Stomach (tissue), 9 donors: Measurements from ENCODE around the gene ZCWPW1. TPM values are rescaled to one million over a fixed set of nuclear protein-coding genes. Genes with fewer than 3 reads are reported as not detected.
"Not testable (repeated sequence)": the region's sequence is repeated elsewhere in the genome, so short reads cannot be mapped to it uniquely, and the experiment has no call there.

Source experiments
- DNase-seq, 2 donors: peaks; one replicate each; pipeline versions ENCODE4 v3.0.0 to v3.0.0-alpha.2; 2013 to 2019
- H3K27ac ChIP-seq, 5 donors: fragments of 200-600 bp in 4 of 5; sonication (generic) in 4 of 5; one replicate each; pipeline ENCODE4 v1.5.1; 2013 to 2019; ENCODE audit warnings: mild to moderate bottlenecking in 1 of 5, moderate library complexity in 1 of 5
- H3K27me3 ChIP-seq, 3 donors: fragments of 200-600 bp; sonication (generic); one replicate each; pipeline ENCODE4 v1.5.1; 2017 to 2019; ENCODE audit warnings: mixed run types in 1 of 3
- H3K36me3 ChIP-seq, 4 donors: fragments of 200-600 bp; sonication (generic); 1 replicate in 3 of 4; 2 replicates in 1 of 4; pipeline ENCODE4 v1.5.1; 2016 to 2019
- H3K4me1 ChIP-seq, 4 donors: fragments of 200-600 bp; sonication (generic); one replicate each; pipeline ENCODE4 v1.5.1; 2016 to 2019
- H3K4me3 ChIP-seq, 4 donors: fragments of 200-600 bp; sonication (generic) in 3 of 4; one replicate each; pipeline ENCODE4 v1.5.1; 2016 to 2019; ENCODE audit warnings: mild to moderate bottlenecking in 1 of 4
- H3K9me3 ChIP-seq, 4 donors: fragments of 200-600 bp; sonication (generic); one replicate each; pipeline ENCODE4 v1.5.1; 2016 to 2019
- CTCF ChIP-seq, 7 experiments: fragments of 450-650 bp in 4 of 7; fragments of 200-600 bp in 3 of 7; sonication (generic) in 3 of 7; IDR thresholded peaks; one replicate each; pipeline ENCODE4 v1.5.1; 2016 to 2019; ENCODE audit warnings: antibody characterized with exemption in 7 of 7, control low read depth in 2 of 7, mild to moderate bottlenecking in 1 of 7
- EP300 ChIP-seq: sonication (generic); formaldehyde crosslinking; IDR thresholded peaks from one replicate; pipeline ENCODE4 v1.6.1; 2017; ENCODE audit warnings: antibody characterized with exemption
- POLR2A ChIP-seq, 4 donors: fragments of 450-650 bp; IDR thresholded peaks; one replicate each; pipeline ENCODE4 v1.6.1; 2016; ENCODE audit warnings: antibody characterized with exemption in 4 of 4, control low read depth in 2 of 4, mild to moderate bottlenecking in 1 of 4, moderate library complexity in 1 of 4
- POLR2AphosphoS5 ChIP-seq, 3 donors: sonication (generic); formaldehyde crosslinking; IDR thresholded peaks; one replicate each; pipeline ENCODE4 v1.6.1; 2016; ENCODE audit warnings: antibody characterized with exemption in 3 of 3
- WGBS, 5 donors: extraction: QIAGEN DNeasy Blood & Tissue Kit in 3 of 5; methylation state at CpG; one replicate each; pipeline versions ENCODE4 v1.1.5 to v1.1.7; 2013 to 2018; 5-methylcytosine and 5-hydroxymethylcytosine counted together
- intact Hi-C: fragments of 100-400 bp; cut with DNase I; formaldehyde crosslinking; loops from one replicate; pipeline ENCODE4 v1.15.1; 2023; ENCODE audit warnings: low total_unique reads
- polyA plus RNA-seq, 3 donors: library from polyadenylated mRNA; stranded (reverse); fragments of 200-250 nt; gene quantifications; one replicate each; pipeline ENCODE4 v1.2.3, GENCODE V29; 2013
- total RNA-seq, 5 donors: library from RNA; depleted of rRNA; stranded (reverse); fragments of >200 nt; gene quantifications; one replicate each; pipeline versions ENCODE4 v1.1.0 to v1.2.3, GENCODE V29; 2014 to 2016
- donor health status: healthy with polysubstance abuse.
- donor health status: Bipolar disorder and iron deficiency.
- donor health status: healthy.

Gene ZCWPW1
- total and polyA plus RNA-seq, 8 donors = 0.89 to 44.3 (median 5.2) TPM; not detected in 1

- Histone ChIP-seq H3K4me1 (peaks cover 13 to 41% (median 27%) of the 10 kb centered on the region in 4 donors), H3K27ac (no peak within 1 kb of the TSS), H3K4me3 (no peak within 1 kb of the TSS), H3K36me3 (peaks cover 0 to 60% (median 34%) of the 10 kb centered on the region in 4 donors), H3K27me3 (no peaks in the 10 kb centered on the region), H3K9me3 (no peaks in the 10 kb centered on the region)
- DNase-seq = no peak
- 81 to 89% (median 82%) methylated on average over 6 to 7 of the region's 7 CpGs for WGBS, 5 donors
- no peak for TF ChIP-seq EP300
- intact Hi-C loops = no loop called here
Measured at GRCh38 chr7:100464210-100464660, 35.7 kb upstream of the ZCWPW1 start, which contains the start of gene SPACDR. TSS of gene SPACDR (minus strand) at chr7:100464260. CDS start at chr7:100464025, 235 bp downstream.

DNA sequence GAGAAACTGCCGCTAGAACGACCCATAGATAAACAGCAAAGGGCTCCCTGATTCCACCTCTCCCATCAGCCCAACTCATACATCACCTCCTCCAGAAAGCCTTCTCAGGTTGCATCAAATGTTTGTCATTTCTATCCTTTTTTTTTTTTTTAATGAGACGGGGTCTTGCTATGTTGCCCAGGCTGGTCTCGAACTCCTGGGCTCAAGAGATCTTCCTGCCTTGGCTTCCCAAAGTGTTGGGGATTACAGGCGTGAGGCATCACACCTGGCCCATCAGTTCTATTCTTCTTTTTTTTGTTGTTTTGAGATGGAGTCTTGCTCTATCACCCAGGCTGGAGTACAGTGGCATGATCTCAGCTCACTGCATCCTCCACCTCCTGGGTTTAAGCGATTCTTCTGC lies 28.5 kb upstream of the ZCWPW1 start:
- no peak overlapping the region for H3K27ac ChIP-seq
- H3K27me3 ChIP-seq = no peaks in the 10 kb centered on the region
- no peak for DNase-seq
- H3K36me3 ChIP-seq = peaks cover 0 to 22% (median 3%) of the 10 kb centered on the region in 4 donors
- no peaks in the 10 kb centered on the region for H3K9me3 ChIP-seq
- intact Hi-C loops = no loop called here
- TF ChIP-seq CTCF (IDR thresholded peaks at IDR 0.05) = no peak
- no peak for TF ChIP-seq POLR2A (IDR thresholded peaks at IDR 0.05)
- no peak for TF ChIP-seq POLR2AphosphoS5 (IDR thresholded peaks at IDR 0.05)
- no peak for TF ChIP-seq EP300
- no peak overlapping the region for H3K4me3 ChIP-seq
- WGBS, 5 donors = 88 to 93% (median 89%) methylated on average over 6 of the region's 6 CpGs
- H3K4me1 ChIP-seq = no peaks in the 10 kb centered on the region

DNA sequence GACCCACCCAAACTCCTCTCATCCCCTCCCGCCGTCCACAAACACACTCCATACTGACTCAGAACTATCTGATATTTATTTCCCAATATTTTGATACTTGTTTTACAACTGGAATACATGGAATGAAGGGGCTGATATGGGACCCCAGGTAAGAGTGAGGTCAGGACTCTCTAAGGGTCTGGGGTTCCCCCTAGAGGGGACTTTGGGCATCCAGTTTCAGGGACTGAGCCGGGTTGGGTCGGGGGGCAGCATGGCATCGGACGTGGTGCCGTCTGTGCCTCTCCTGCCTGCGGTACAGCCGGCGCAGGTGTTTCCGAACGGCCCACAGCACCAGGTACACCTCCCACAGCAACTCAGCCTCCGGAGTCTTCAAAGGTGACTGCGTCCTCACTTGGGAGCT lies 28.1 kb upstream of the ZCWPW1 start:
- Histone ChIP-seq H3K27me3 (no peaks in the 10 kb centered on the region), H3K4me3 (no peak overlapping the region), H3K27ac (no peak overlapping the region), H3K4me1 (no peaks in the 10 kb centered on the region), H3K36me3 (peaks cover 0 to 18% (median 3%) of the 10 kb centered on the region in 4 donors), H3K9me3 (no peaks in the 10 kb centered on the region)
- intact Hi-C loops = no loop called here
- 87 to 92% (median 91%) methylated on average over 13 to 14 of the region's 14 CpGs for WGBS, 5 donors
- DNase-seq = no peak
- TF ChIP-seq EP300 = no peak

DNA sequence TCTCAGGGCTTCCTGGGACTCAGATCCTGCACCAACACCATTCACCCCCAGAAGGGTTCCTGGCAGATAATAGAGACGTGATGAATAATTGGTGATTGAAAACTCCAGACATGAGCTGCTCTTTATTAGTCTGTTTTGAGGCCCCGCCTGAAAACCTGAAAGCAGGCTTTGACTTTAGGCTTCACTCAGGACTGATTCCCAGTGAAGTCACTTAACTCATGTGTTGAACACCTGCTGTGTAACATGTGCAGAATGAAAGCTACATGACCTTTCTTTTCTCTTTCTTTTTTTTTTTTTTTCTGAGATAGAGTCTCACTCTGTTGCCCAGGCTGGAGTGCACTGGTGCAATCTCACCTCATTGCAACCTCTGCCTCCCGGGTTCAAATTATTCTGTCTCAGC lies 26.7 kb upstream of the ZCWPW1 start:
- DNase-seq = no peak
- no peaks in the 10 kb centered on the region for H3K27me3 ChIP-seq
- H3K36me3 ChIP-seq = peaks cover 0 to 5% (median 2%) of the 10 kb centered on the region in 4 donors
- H3K4me1 ChIP-seq = peaks cover 0 to 8% (median 7%) of the 10 kb centered on the region in 4 donors
- no peaks in the 10 kb centered on the region for H3K9me3 ChIP-seq
- WGBS, 5 donors = 84 to 89% (median 87%) methylated on average over 3 of the region's 3 CpGs
- intact Hi-C loops = no loop called here
- H3K27ac ChIP-seq = no peak overlapping the region
- no peak for TF ChIP-seq EP300
- TF ChIP-seq POLR2AphosphoS5 (IDR thresholded peaks at IDR 0.05) = no peak
- no peak for TF ChIP-seq CTCF (IDR thresholded peaks at IDR 0.05)
- TF ChIP-seq POLR2A (IDR thresholded peaks at IDR 0.05) = no peak
- no peak overlapping the region for H3K4me3 ChIP-seq

DNA sequence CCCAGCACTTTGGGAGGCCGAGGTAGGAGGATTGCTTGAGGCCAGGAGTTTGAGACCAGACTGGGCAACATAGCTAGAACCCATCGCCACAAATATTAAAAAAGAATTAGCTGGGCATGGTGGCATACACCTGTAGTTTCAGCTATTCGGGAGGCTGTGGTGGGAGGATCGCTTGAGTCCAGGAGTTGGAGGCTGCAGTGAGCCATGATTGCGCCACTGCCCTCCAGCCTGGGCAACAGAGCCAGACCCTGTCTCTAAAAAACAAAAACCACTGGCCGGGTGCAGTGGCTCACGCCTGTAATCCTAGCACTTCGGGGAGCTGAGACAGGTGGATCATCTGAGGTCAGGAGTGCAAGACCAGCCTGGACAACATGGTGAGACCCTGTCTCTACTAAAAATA lies 25.4 kb upstream of the ZCWPW1 start:
- H3K4me1 ChIP-seq = peaks cover 0 to 15% (median 9%) of the 10 kb centered on the region in 4 donors
- DNase-seq, H3K36me3 ChIP-seq, H3K27ac ChIP-seq, H3K4me3 ChIP-seq, intact Hi-C loops, H3K9me3 ChIP-seq, H3K27me3 ChIP-seq: not testable (repeated sequence)
- 88 to 98% (median 95%) methylated on average over 8 of the region's 8 CpGs for WGBS, 5 donors

GRCh38 chr7:100452513-100452912 lies 24.0 kb upstream of the ZCWPW1 start:
- Histone ChIP-seq H3K36me3 (no peaks in the 10 kb centered on the region), H3K27ac (no peak overlapping the region), H3K27me3 (no peaks in the 10 kb centered on the region), H3K4me1 (peaks cover 0 to 15% (median 9%) of the 10 kb centered on the region in 4 donors), H3K9me3 (no peaks in the 10 kb centered on the region), H3K4me3 (no peak overlapping the region)
- intact Hi-C loops = no loop called here
- no peak for DNase-seq
- WGBS, 5 donors = 81 to 96% (median 93%) methylated on average over 3 of the region's 3 CpGs
- TF ChIP-seq POLR2AphosphoS5 (IDR thresholded peaks at IDR 0.05) (no peak), CTCF (IDR thresholded peaks at IDR 0.05) (no peak), POLR2A (IDR thresholded peaks at IDR 0.05) (no peak), EP300 (no peak)
